Tibial nerve (tissue), 4 donors: ENCODE data around the gene SSTR3. TPM values are rescaled to one million over a fixed set of nuclear protein-coding genes. Genes with fewer than 3 reads are reported as not detected.
A peak's percentile ranks its signal among the peaks of the same experiment; 100 is the strongest.

Experiments used
- DNase-seq, 2 donors: peaks; one replicate each; pipeline ENCODE4 v3.0.0-alpha.2; 2019; ENCODE audit warnings: low spot score in 2 of 2
- H3K27ac ChIP-seq, 4 donors: fragments of 200-600 bp; sonication (generic) in 3 of 4; one replicate each; pipeline ENCODE4 v1.5.1; 2017 to 2019; ENCODE audit warnings: mild to moderate bottlenecking in 1 of 4
- H3K27me3 ChIP-seq, 2 donors: fragments of 200-600 bp; sonication (generic) in 1 of 2; one replicate each; pipeline versions ENCODE4 v1.5.1 to v1.6.0; 2017 to 2019
- H3K36me3 ChIP-seq, 3 donors: fragments of 200-600 bp; sonication (generic); one replicate each; pipeline ENCODE4 v1.5.1; 2018 to 2019
- H3K4me1 ChIP-seq, 4 donors: fragments of 200-600 bp; sonication (generic) in 3 of 4; one replicate each; pipeline ENCODE4 v1.5.1; 2017 to 2019
- H3K4me3 ChIP-seq, 4 donors: fragments of 200-600 bp; sonication (generic) in 3 of 4; one replicate each; pipeline ENCODE4 v1.5.1; 2017 to 2019; ENCODE audit warnings: mild to moderate bottlenecking in 1 of 4, moderate library complexity in 1 of 4
- H3K9me3 ChIP-seq, 4 donors: fragments of 200-600 bp; sonication (generic) in 3 of 4; one replicate each; pipeline ENCODE4 v1.5.1; 2017 to 2019
- CTCF ChIP-seq, 5 experiments: fragments of 200-600 bp in 3 of 5; fragments of 450-650 bp in 2 of 5; sonication (generic) in 3 of 5; IDR thresholded peaks; one replicate each; pipeline ENCODE4 v1.5.1; 2016 to 2019; ENCODE audit warnings: antibody characterized with exemption in 5 of 5, mild to moderate bottlenecking in 3 of 5, moderate library complexity in 2 of 5
- EP300 ChIP-seq, 2 donors: sonication (generic); formaldehyde crosslinking; IDR thresholded peaks; one replicate each; pipeline ENCODE4 v1.6.1; 2017; ENCODE audit warnings: antibody characterized with exemption in 2 of 2, mild to moderate bottlenecking in 1 of 2
- POLR2A ChIP-seq, 2 donors: fragments of 450-650 bp; IDR thresholded peaks; one replicate each; pipeline ENCODE4 v1.6.1; 2017; ENCODE audit warnings: antibody characterized with exemption in 2 of 2, mild to moderate bottlenecking in 2 of 2, moderate library complexity in 2 of 2
- WGBS, 2 donors: methylation state at CpG; one replicate each; pipeline ENCODE4 v1.1.5; 2018; 5-methylcytosine and 5-hydroxymethylcytosine counted together
- total RNA-seq, 4 donors: library from RNA; depleted of rRNA; stranded (reverse); fragments of >200 nt; gene quantifications; one replicate each; pipeline ENCODE4 v1.1.0, GENCODE V29; 2016

The SSTR3 gene
- total RNA-seq, 4 donors from 2014 or later: not detected

- no peak overlapping the region for H3K4me3 ChIP-seq
- no peak for DNase-seq
- no peaks in the 10 kb centered on the region for H3K9me3 ChIP-seq
- peaks cover 0 to 16% (median 0%) of the 10 kb centered on the region in 4 donors for H3K4me1 ChIP-seq
- TF ChIP-seq POLR2A (IDR thresholded peaks at IDR 0.05) (no peak), CTCF (IDR thresholded peaks at IDR 0.05) (no peak), EP300 (IDR thresholded peaks at IDR 0.05) (no peak)
- no peak overlapping the region for H3K27ac ChIP-seq
- H3K36me3 ChIP-seq: no peaks in the 10 kb centered on the region
- H3K27me3 ChIP-seq: peaks cover 0 to 53% of the 10 kb centered on the region in 2 donors
- WGBS, 2 donors: 73 to 75% methylated on average over 6 of the region's 6 CpGs
These were observed 33.5 kb upstream of the SSTR3 start for GRCh38 chr22:37245740-37246139.

- H3K4me3 ChIP-seq: no peak overlapping the region
- DNase-seq: no peak
- H3K4me1 ChIP-seq: peaks cover 0 to 16% (median 0%) of the 10 kb centered on the region in 4 donors
- no peaks in the 10 kb centered on the region for H3K9me3 ChIP-seq
- peaks cover 0 to 56% of the 10 kb centered on the region in 2 donors for H3K27me3 ChIP-seq
- peak overlapping the region in 1 of 4 donors; percentile 62 for H3K27ac ChIP-seq
- WGBS, 2 donors: 64 to 69% methylated on average over 21 to 22 of the region's 22 CpGs
- TF ChIP-seq CTCF (IDR thresholded peaks at IDR 0.05) (no peak), EP300 (IDR thresholded peaks at IDR 0.05) (no peak), POLR2A (IDR thresholded peaks at IDR 0.05) (no peak)
- no peaks in the 10 kb centered on the region for H3K36me3 ChIP-seq
These were observed 32.8 kb upstream of the SSTR3 start for GRCh38 chr22:37244922-37245722.

- peaks cover 0 to 57% of the 10 kb centered on the region in 2 donors for H3K27me3 ChIP-seq
These were observed 32.0 kb upstream of the SSTR3 start, which contains the start of gene RAC2 for GRCh38 chr22:37244114-37244921. TSS of gene RAC2 (minus strand) at chr22:37244269. CDS start at chr22:37244148, 121 bp downstream.

GRCh38 chr22:37243402-37244113 is 31.3 kb upstream of the SSTR3 start:
- no peak for TF ChIP-seq EP300 (IDR thresholded peaks at IDR 0.05)
- no peak for TF ChIP-seq POLR2A (IDR thresholded peaks at IDR 0.05)
- no peak for TF ChIP-seq CTCF (IDR thresholded peaks at IDR 0.05)
- Histone ChIP-seq H3K27me3 (peaks cover 0 to 63% of the 10 kb centered on the region in 2 donors), H3K4me3 (peak overlapping the region in 2 of 4 donors; percentile 33 to 54), H3K36me3 (no peaks in the 10 kb centered on the region), H3K9me3 (no peaks in the 10 kb centered on the region), H3K4me1 (peaks cover 0 to 16% (median 0%) of the 10 kb centered on the region in 4 donors), H3K27ac (peak overlapping the region in 1 of 4 donors; percentile 76)
- WGBS, 2 donors: 33 to 37% methylated on average over 8 to 12 of the region's 12 CpGs
- DNase-seq: no peak

More at GRCh38 chr22:37244114-37244921, 32.0 kb upstream of the SSTR3 start, which contains the start of gene RAC2:
- H3K9me3 ChIP-seq: no peaks in the 10 kb centered on the region
- WGBS, 2 donors: 18 to 25% methylated on average over 17 of the region's 23 CpGs
- TF ChIP-seq CTCF (IDR thresholded peaks at IDR 0.05): no peak
- TF ChIP-seq EP300 (IDR thresholded peaks at IDR 0.05): peak in 1 of 2 donors; percentile 18
- DNase-seq: peak in 1 of 2 donors; percentile 45
- no peaks in the 10 kb centered on the region for H3K36me3 ChIP-seq
- peak within 1 kb of the TSS in 1 of 4 donors; percentile 76 for H3K27ac ChIP-seq
- peaks cover 0 to 16% (median 0%) of the 10 kb centered on the region in 4 donors for H3K4me1 ChIP-seq
- peak within 1 kb of the TSS in 2 of 4 donors; percentile 33 to 54 for H3K4me3 ChIP-seq
